ENCODE measurements around the gene TRPM5. TPM values are rescaled to one million over a fixed set of nuclear protein-coding genes. Genes with fewer than 3 reads are reported as not detected.
"Not testable (repeated sequence)": the region's sequence is repeated elsewhere in the genome, so short reads cannot be mapped to it uniquely, and the experiment has no call there.

TRPM5 gene, protein sequence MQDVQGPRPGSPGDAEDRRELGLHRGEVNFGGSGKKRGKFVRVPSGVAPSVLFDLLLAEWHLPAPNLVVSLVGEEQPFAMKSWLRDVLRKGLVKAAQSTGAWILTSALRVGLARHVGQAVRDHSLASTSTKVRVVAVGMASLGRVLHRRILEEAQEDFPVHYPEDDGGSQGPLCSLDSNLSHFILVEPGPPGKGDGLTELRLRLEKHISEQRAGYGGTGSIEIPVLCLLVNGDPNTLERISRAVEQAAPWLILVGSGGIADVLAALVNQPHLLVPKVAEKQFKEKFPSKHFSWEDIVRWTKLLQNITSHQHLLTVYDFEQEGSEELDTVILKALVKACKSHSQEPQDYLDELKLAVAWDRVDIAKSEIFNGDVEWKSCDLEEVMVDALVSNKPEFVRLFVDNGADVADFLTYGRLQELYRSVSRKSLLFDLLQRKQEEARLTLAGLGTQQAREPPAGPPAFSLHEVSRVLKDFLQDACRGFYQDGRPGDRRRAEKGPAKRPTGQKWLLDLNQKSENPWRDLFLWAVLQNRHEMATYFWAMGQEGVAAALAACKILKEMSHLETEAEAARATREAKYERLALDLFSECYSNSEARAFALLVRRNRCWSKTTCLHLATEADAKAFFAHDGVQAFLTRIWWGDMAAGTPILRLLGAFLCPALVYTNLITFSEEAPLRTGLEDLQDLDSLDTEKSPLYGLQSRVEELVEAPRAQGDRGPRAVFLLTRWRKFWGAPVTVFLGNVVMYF (N-terminal part only)
- under 1 TPM in 6 of 8 experiments, not detected in 2; 0.05 to 0.23 (median 0.15) TPM for total RNA-seq

GRCh38 chr11:2443881-2444820 is at the start of gene TRPM5:
TRPM5 (minus strand) TSS chr11:2444514; CDS start chr11:2423036, 21,478 bp downstream.
- ATAC-seq (replicated peaks in 6 of 8), result peak in 6 of 8 experiments; percentile 12 to 48 (median 33)
- in situ Hi-C loops (cut with MboI; ENCODE audit: low pct_unique_long_range_greater_than_20kb in 2 of 9, low sequenced_read_pairs in 9 of 9, unreplicated experiment in 9 of 9), result loop anchor here in 2 of 9 experiments (25.0 kb wide), 2 partner anchors 257 to 443 kb away; partner anchors contain the start of gene CDKN1C (in 1 of the 2)
- H3K4me3 ChIP-seq, result peak within 1 kb of the TSS in 4 of 5 donors; percentile 10 to 28 (median 24)
- no peak within 1 kb of the TSS for H3K27ac ChIP-seq
- WGBS, 10 experiments, result no CpG with 5 or more reads among the region's 64 CpGs
- no peaks in the 10 kb centered on the region for H3K4me1 ChIP-seq (replicated peaks in 1 of 2)

GRCh38 chr11:2489083-2489482 is 44.8 kb upstream of the TRPM5 start:
- Histone ChIP-seq H3K4me3 (no peak overlapping the region), H3K4me1 (replicated peaks in 1 of 2) (no peaks in the 10 kb centered on the region), H3K27ac (no peak overlapping the region)
- ATAC-seq (replicated peaks in 6 of 8), result no peak
- in situ Hi-C loops (cut with MboI; ENCODE audit: low pct_unique_long_range_greater_than_20kb in 2 of 9, low sequenced_read_pairs in 9 of 9, unreplicated experiment in 9 of 9), result no loop called here
- WGBS, 10 experiments, result 0% methylated on average over 1 to 2 of the region's 2 CpGs; no CpG with 5 or more reads in 8 of the 10 experiments

DNA sequence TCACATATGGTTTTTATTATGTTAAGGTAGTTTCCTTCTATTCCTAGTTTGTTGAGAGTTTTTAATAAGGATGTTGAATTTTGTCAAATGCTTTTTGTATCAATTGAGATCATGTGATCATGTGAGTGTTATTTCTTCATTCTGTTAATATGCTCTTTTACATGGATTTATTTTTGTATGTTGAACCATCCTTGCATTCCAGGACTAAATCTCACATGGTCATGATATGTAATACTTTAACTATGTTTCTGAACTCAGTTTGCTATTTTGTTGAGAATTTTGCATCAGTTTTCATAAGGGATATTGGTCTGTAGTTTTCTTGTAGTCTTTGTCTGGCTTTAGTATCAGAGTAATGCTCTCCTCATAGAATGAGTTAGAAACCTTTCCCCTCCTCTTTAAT is 43.7 kb upstream of the TRPM5 start:
- H3K27ac ChIP-seq, result no peak overlapping the region
- no peak overlapping the region for H3K4me3 ChIP-seq
- no peaks in the 10 kb centered on the region for H3K4me1 ChIP-seq (replicated peaks in 1 of 2)
- in situ Hi-C loops (cut with MboI; ENCODE audit: low pct_unique_long_range_greater_than_20kb in 2 of 9, low sequenced_read_pairs in 9 of 9, unreplicated experiment in 9 of 9), result no loop called here
- ATAC-seq (replicated peaks in 6 of 8), result no peak

DNA sequence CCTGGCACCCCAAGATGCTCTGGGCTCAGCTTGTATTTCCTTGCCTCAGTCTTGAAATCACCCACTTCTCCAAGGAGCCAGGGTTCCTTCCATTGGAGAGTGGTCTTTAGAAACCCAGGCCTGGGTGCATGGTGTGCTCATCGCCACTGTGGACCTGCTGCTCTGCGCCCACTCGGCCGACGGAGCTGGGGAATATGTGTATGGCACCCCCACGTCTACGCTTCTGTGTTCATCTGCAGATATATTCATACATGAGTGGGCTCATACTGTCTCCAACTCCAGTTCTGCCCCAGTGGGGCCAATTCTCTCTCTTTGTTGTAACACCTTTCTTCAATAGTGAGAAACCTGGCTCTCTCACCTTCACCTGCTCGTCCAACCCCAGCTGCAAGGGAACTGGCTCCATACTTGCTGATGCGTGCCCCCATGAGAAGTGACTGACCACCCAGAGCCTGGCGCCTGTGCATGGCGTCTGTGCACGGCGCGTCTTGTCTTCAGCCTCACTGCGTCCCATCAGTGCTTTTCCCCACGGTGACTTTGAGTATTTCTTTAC is 40.3 kb upstream of the TRPM5 start:
- Histone ChIP-seq H3K4me1 (replicated peaks in 1 of 2) (no peaks in the 10 kb centered on the region), H3K27ac (no peak overlapping the region), H3K4me3 (no peak overlapping the region)
- in situ Hi-C loops (cut with MboI; ENCODE audit: low pct_unique_long_range_greater_than_20kb in 2 of 9, low sequenced_read_pairs in 9 of 9, unreplicated experiment in 9 of 9), result no loop called here
- 7 to 90% (median 78%) methylated on average over 1 to 7 of the region's 16 CpGs; no CpG with 5 or more reads in 3 of the 10 experiments for WGBS, 10 experiments
- no peak for ATAC-seq (replicated peaks in 6 of 8)

DNA sequence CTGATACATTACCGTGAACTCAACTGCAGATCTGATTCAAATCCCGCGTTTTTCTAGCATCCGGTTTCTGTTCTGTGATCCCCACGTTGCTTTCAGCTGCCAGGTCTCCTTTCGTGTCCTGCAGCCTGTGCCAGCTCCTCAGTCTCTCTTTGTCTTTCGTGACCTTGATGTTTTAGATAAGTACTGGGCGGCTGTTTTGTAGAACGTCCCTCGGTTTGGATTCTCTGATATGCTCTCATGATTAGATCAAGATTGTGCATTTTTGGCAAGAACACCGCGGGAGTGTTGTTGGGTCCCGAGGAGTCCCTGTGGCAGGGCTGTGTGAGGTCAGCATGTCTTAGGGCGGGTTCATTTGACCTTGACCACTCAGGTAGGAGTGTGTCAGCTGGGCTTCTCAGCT is 39.1 kb upstream of the TRPM5 start:
- Histone ChIP-seq H3K27ac (no peak overlapping the region), H3K4me1 (replicated peaks in 1 of 2) (no peaks in the 10 kb centered on the region), H3K4me3 (no peak overlapping the region)
- no peak for ATAC-seq (replicated peaks in 6 of 8)
- in situ Hi-C loops (cut with MboI; ENCODE audit: low pct_unique_long_range_greater_than_20kb in 2 of 9, low sequenced_read_pairs in 9 of 9, unreplicated experiment in 9 of 9), result no loop called here
- WGBS, 10 experiments, result 13 to 100% (median 52%) methylated on average over 1 to 14 of the region's 14 CpGs

DNA sequence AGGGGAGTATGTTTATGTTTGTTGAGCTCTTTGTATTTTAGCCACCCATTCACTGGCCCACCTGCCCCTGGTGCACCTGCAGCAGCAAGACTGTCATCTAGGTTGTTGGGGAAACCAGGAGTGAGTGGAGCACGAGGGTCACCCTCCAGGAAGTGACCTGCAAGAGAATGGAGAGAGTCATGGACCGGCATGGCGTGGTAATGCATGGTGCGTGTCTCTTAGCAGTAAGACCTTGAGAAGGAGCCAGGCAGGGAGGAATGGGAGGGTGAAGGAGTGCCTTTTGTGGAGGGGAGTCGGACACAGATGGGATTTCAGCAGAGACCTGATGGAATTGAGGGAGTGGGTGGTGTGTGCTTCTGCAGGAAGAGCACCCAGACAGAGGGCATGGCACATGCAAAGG is 38.4 kb upstream of the TRPM5 start:
- Histone ChIP-seq H3K27ac (no peak overlapping the region), H3K4me3 (no peak overlapping the region), H3K4me1 (replicated peaks in 1 of 2) (no peaks in the 10 kb centered on the region)
- in situ Hi-C loops (cut with MboI; ENCODE audit: low pct_unique_long_range_greater_than_20kb in 2 of 9, low sequenced_read_pairs in 9 of 9, unreplicated experiment in 9 of 9), result no loop called here
- no peak for ATAC-seq (replicated peaks in 6 of 8)
- WGBS, 10 experiments, result 0 to 80% (median 44%) methylated on average over 1 to 5 of the region's 5 CpGs; no CpG with 5 or more reads in 4 of the 10 experiments

DNA sequence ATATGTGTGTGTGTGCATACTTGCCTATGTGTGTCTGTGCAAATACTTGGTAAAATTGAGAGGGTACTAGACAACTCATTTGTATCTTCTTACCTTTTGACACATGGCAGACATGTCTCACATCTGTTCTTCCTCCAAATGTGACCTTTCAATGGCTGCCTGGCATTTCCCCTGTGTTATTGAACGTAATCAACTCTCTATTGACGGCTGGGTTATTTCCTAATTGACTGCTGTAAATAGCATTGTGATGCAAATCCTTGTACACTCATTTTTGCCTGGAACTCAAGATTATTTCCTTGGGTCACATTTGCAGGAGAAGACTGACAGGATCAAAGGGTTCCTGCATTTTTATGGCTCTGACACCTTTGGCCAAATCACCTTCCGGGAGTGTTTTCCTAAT is 37.9 kb upstream of the TRPM5 start:
- WGBS, 10 experiments, result 0 to 100% (median 55%) methylated on average over 1 to 3 of the region's 3 CpGs; no CpG with 5 or more reads in 3 of the 10 experiments
- Histone ChIP-seq H3K4me1 (replicated peaks in 1 of 2) (no peaks in the 10 kb centered on the region), H3K27ac (no peak overlapping the region), H3K4me3 (no peak overlapping the region)
- in situ Hi-C loops (cut with MboI; ENCODE audit: low pct_unique_long_range_greater_than_20kb in 2 of 9, low sequenced_read_pairs in 9 of 9, unreplicated experiment in 9 of 9), result no loop called here
- ATAC-seq (replicated peaks in 6 of 8), result no peak

GRCh38 chr11:2481253-2481652 is 36.9 kb upstream of the TRPM5 start:
- in situ Hi-C loops (cut with MboI; ENCODE audit: low pct_unique_long_range_greater_than_20kb in 2 of 9, low sequenced_read_pairs in 9 of 9, unreplicated experiment in 9 of 9), result no loop called here
- peak in 1 of 8 experiments; percentile 25 for ATAC-seq (replicated peaks in 6 of 8)
- H3K4me1 ChIP-seq (replicated peaks in 1 of 2), result no peaks in the 10 kb centered on the region
- 13 to 80% (median 62%) methylated on average over 1 to 7 of the region's 14 CpGs for WGBS, 10 experiments
- H3K27ac ChIP-seq, result no peak overlapping the region
- no peak overlapping the region for H3K4me3 ChIP-seq

DNA sequence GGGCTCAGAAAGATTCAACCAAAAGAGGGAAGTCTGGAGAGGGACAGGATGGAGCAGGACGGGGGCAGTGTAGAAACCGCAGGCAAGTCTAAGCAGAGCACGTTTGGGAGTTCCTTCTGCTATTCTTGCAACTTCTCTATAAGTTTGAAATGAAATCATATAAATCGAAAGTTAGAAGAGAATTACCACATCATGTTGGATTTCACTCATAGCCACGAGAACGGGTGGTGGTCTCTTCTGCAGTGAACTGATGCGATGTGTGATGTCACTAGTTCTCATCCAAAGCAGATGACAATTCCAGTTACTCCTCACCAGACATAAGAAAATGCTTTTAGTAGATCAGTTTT is 36.5 kb upstream of the TRPM5 start:
- Histone ChIP-seq H3K27ac (no peak overlapping the region), H3K4me1 (replicated peaks in 1 of 2) (no peaks in the 10 kb centered on the region), H3K4me3 (no peak overlapping the region)
- in situ Hi-C loops (cut with MboI; ENCODE audit: low pct_unique_long_range_greater_than_20kb in 2 of 9, low sequenced_read_pairs in 9 of 9, unreplicated experiment in 9 of 9), result no loop called here
- 14 to 81% (median 53%) methylated on average over 1 to 7 of the region's 7 CpGs for WGBS, 10 experiments
- ATAC-seq (replicated peaks in 6 of 8), result no peak

DNA sequence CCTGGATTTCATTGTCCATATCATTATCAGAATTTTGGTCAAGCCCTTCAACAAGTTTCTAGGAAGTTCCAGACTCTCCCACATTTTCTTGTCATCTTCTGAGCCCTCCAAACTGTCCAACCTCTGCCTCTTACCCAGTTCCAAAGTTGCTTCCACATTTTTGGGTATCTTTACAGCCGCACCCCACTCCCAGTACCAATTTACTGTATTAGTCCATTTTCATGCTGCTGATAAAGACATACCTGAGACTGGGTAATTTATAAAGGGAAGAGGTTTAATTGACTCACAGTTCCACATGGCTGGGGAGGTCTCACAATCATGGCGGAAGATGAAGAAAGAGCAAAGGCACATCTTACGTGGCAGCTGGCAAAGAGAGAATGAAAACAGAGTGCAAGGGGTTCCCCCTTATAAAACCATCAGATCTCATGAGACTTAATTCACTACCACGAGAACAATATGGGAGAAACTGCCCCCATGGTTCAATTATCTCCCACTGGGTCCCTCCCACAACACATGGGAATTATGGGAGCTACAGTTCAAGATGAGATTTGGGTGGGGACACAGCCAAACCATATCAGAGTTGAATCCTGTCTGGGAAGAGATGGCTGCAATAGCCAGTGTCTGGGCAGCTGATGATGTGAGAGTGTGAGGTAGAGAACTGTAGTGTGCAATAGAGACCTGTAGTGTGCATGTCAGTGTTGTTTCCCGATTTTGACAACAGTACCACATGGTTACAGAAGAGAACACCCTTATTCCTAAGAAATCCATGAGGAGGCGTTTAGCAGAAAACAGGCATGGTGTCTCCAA is 36.0 kb upstream of the TRPM5 start:
- 20 to 100% (median 49%) methylated on average over 1 to 6 of the region's 6 CpGs for WGBS, 10 experiments
- in situ Hi-C loops (cut with MboI; ENCODE audit: low pct_unique_long_range_greater_than_20kb in 2 of 9, low sequenced_read_pairs in 9 of 9, unreplicated experiment in 9 of 9); ATAC-seq (replicated peaks in 6 of 8); H3K27ac ChIP-seq; H3K4me1 ChIP-seq (replicated peaks in 1 of 2); H3K4me3 ChIP-seq: not testable (repeated sequence)

GRCh38 chr11:2477936-2478335 is 33.6 kb upstream of the TRPM5 start:
- H3K27ac ChIP-seq, result no peak overlapping the region
- H3K4me3 ChIP-seq, result no peak overlapping the region
- no peaks in the 10 kb centered on the region for H3K4me1 ChIP-seq (replicated peaks in 1 of 2)
- WGBS, 10 experiments, result 0 to 88% (median 55%) methylated on average over 1 to 8 of the region's 8 CpGs; no CpG with 5 or more reads in 1 of the 10 experiments
- in situ Hi-C loops (cut with MboI; ENCODE audit: low pct_unique_long_range_greater_than_20kb in 2 of 9, low sequenced_read_pairs in 9 of 9, unreplicated experiment in 9 of 9), result no loop called here
- ATAC-seq (replicated peaks in 6 of 8), result peak in 1 of 8 experiments; percentile 16

GRCh38 chr11:2477254-2477653 is 32.9 kb upstream of the TRPM5 start:
- peak in 1 of 8 experiments; percentile 25 for ATAC-seq (replicated peaks in 6 of 8)
- 20 to 95% (median 63%) methylated on average over 1 to 3 of the region's 3 CpGs for WGBS, 10 experiments
- Histone ChIP-seq H3K27ac (no peak overlapping the region), H3K4me3 (no peak overlapping the region), H3K4me1 (replicated peaks in 1 of 2) (no peaks in the 10 kb centered on the region)
- in situ Hi-C loops (cut with MboI; ENCODE audit: low pct_unique_long_range_greater_than_20kb in 2 of 9, low sequenced_read_pairs in 9 of 9, unreplicated experiment in 9 of 9), result no loop called here

Measured in motor neuron (in vitro differentiated cells).